HepG2 (cell line): ENCODE results near the gene IVD. TPM values are rescaled to one million over a fixed set of nuclear protein-coding genes. Genes with fewer than 3 reads are reported as not detected.

Source experiments
- ARNTL ChIP-seq: sonication (generic); formaldehyde crosslinking; IDR thresholded peaks from 2 replicates; pipeline ENCODE4 v1.4.0; 2020; ENCODE audit warnings: mild to moderate bottlenecking, missing genetic modification reagents
- ASH2L ChIP-seq: fragments of 300-600, 200-600 bp; sonication (generic); IDR thresholded peaks from 2 replicates; pipeline ENCODE4 v1.7.0; 2017; ENCODE audit warnings: low read depth, mild to moderate bottlenecking, moderate library complexity, mixed read lengths, low read length; ENCODE audit not compliant: insufficient read length
- BRCA1 ChIP-seq: sonication (generic); formaldehyde crosslinking; IDR thresholded peaks from 2 replicates; pipeline ENCODE4 v1.4.0; 2020; ENCODE audit warnings: missing genetic modification reagents
- CEBPG ChIP-seq: IDR thresholded peaks from 2 replicates; pipeline ENCODE4 v1.6.1; 2016
- DPF2 ChIP-seq: sonication (generic); formaldehyde crosslinking; IDR thresholded peaks from 2 replicates; pipeline ENCODE4 v1.4.0; 2020; ENCODE audit warnings: mild to moderate bottlenecking, low read depth, missing genetic modification reagents, borderline replicate concordance
- FOXK2 ChIP-seq: fragments of 450-650 bp; IDR thresholded peaks from 2 replicates; pipeline ENCODE4 v1.6.1; 2016
- GTF2F1 ChIP-seq: fragments of 150-350 bp; IDR thresholded peaks from 2 replicates; pipeline ENCODE4 v1.6.1; 2014; ENCODE audit warnings: low read length
- HES4 ChIP-seq: sonication (generic); formaldehyde crosslinking; IDR thresholded peaks from 2 replicates; pipeline ENCODE4 v1.9.0; 2021; ENCODE audit warnings: mild to moderate bottlenecking, missing genetic modification reagents, borderline replicate concordance
- LCORL ChIP-seq, 2 experiments: fragments of 450-650 bp in 1 of 2; sonication (generic) in 1 of 2; formaldehyde crosslinking in 1 of 2; IDR thresholded peaks; 2 replicates each; pipeline versions ENCODE4 v1.5.0 to v1.6.1; 2017 to 2020; ENCODE audit warnings: antibody characterized with exemption in 1 of 2, missing genetic modification reagents in 1 of 2
- MAZ ChIP-seq, 2 experiments: sonication (generic) in 1 of 2; formaldehyde crosslinking in 1 of 2; IDR thresholded peaks; 2 replicates each; pipeline versions ENCODE4 v1.5.0 to v1.6.1; 2012 to 2020; ENCODE audit warnings: low read depth in 2 of 2, mild to moderate bottlenecking in 2 of 2, borderline replicate concordance in 1 of 2, improper control_type of control experiment in 1 of 2, low read length in 1 of 2, missing genetic modification reagents in 1 of 2, moderate library complexity in 1 of 2
- SMAD3 ChIP-seq: sonication (generic); formaldehyde crosslinking; IDR thresholded peaks from 2 replicates; pipeline ENCODE4 v1.4.0; 2020; ENCODE audit warnings: missing genetic modification reagents
- SRY ChIP-seq: sonication (generic); formaldehyde crosslinking; IDR thresholded peaks from 2 replicates; pipeline ENCODE4 v1.8.0; 2022; ENCODE audit warnings: mild to moderate bottlenecking, missing genetic modification reagents
- ZNF138 ChIP-seq: sonication (generic); formaldehyde crosslinking; IDR thresholded peaks from 2 replicates; pipeline ENCODE4 v1.5.0; 2020; ENCODE audit warnings: mild to moderate bottlenecking, low read depth, missing genetic modification reagents
- ZNF282 ChIP-seq: fragments of 450-650 bp; IDR thresholded peaks from 2 replicates; pipeline ENCODE4 v1.6.1; 2018; ENCODE audit not compliant: partially characterized antibody
- ZNF333 ChIP-seq: sonication (generic); formaldehyde crosslinking; IDR thresholded peaks from 2 replicates; pipeline ENCODE4 v1.4.0; 2020; ENCODE audit warnings: mild to moderate bottlenecking, missing genetic modification reagents, borderline replicate concordance
- ZNF441 ChIP-seq: sonication (generic); formaldehyde crosslinking; IDR thresholded peaks from 2 replicates; pipeline ENCODE4 v1.7.0; 2021; ENCODE audit warnings: missing genetic modification reagents, borderline replicate concordance
- ZNF607 ChIP-seq: sonication (generic); formaldehyde crosslinking; IDR thresholded peaks from 2 replicates; pipeline ENCODE4 v1.5.1; 2020; ENCODE audit warnings: missing genetic modification reagents, mild to moderate bottlenecking, borderline replicate concordance
- ZSCAN20 ChIP-seq: sonication (generic); formaldehyde crosslinking; IDR thresholded peaks from 2 replicates; pipeline ENCODE4 v1.4.0; 2020; ENCODE audit warnings: missing genetic modification reagents, mild to moderate bottlenecking, borderline replicate concordance
- polyA plus RNA-seq, 8 experiments: library from polyadenylated mRNA; depleted of rRNA in 3 of 8; stranded (reverse) in 7 of 8; unstranded in 1 of 8; fragments of >200 nt; fragmentation: Illumina TruSeq in 4 of 8; extraction: Trizol in 4 of 8; gene quantifications; 2 replicates each; pipeline versions ENCODE4 v1.2.1 to v1.2.3, GENCODE V29; 2011 to 2016; ENCODE audit warnings: low read depth in 4 of 8, missing spikeins in 1 of 8, mixed read lengths in 1 of 8; ENCODE audit not compliant: insufficient read depth in 1 of 8
- total RNA-seq, 5 experiments: library from RNA; depleted of rRNA; stranded (reverse); fragments of >200 nt; fragmentation: Illumina TruSeq; extraction: Trizol; gene quantifications; 2 replicates each; pipeline ENCODE4 v1.2.3, GENCODE V29; 2016; ENCODE audit warnings: low read depth in 1 of 5
- TF ChIP-seq, protein P1 (sequence below): sonication (generic); formaldehyde crosslinking; IDR thresholded peaks from 2 replicates; pipeline ENCODE4 v1.4.0; 2020; ENCODE audit warnings: mild to moderate bottlenecking, missing genetic modification reagents
- TF ChIP-seq, protein P2 (sequence below): sonication (generic); formaldehyde crosslinking; IDR thresholded peaks from 2 replicates; pipeline ENCODE4 v1.4.0; 2020; ENCODE audit warnings: mild to moderate bottlenecking, missing genetic modification reagents, borderline replicate concordance
- TF ChIP-seq, protein P3 (sequence below): sonication (generic); formaldehyde crosslinking; IDR thresholded peaks from 2 replicates; pipeline ENCODE4 v1.8.0; 2022; ENCODE audit warnings: mild to moderate bottlenecking, missing genetic modification reagents; ENCODE audit not compliant: insufficient replicate concordance
- TF ChIP-seq, protein P4 (sequence below): sonication (generic); formaldehyde crosslinking; IDR thresholded peaks from 2 replicates; pipeline ENCODE4 v1.8.0; 2022; ENCODE audit warnings: missing genetic modification reagents, mild to moderate bottlenecking, inconsistent platforms, borderline replicate concordance

Gene IVD
- total and polyA plus RNA-seq, 2 of the 13 experiments (the other 11 are each of a cell fraction or from before 2014, with no cell fraction given): 48.0 to 53.9 TPM

DNA sequence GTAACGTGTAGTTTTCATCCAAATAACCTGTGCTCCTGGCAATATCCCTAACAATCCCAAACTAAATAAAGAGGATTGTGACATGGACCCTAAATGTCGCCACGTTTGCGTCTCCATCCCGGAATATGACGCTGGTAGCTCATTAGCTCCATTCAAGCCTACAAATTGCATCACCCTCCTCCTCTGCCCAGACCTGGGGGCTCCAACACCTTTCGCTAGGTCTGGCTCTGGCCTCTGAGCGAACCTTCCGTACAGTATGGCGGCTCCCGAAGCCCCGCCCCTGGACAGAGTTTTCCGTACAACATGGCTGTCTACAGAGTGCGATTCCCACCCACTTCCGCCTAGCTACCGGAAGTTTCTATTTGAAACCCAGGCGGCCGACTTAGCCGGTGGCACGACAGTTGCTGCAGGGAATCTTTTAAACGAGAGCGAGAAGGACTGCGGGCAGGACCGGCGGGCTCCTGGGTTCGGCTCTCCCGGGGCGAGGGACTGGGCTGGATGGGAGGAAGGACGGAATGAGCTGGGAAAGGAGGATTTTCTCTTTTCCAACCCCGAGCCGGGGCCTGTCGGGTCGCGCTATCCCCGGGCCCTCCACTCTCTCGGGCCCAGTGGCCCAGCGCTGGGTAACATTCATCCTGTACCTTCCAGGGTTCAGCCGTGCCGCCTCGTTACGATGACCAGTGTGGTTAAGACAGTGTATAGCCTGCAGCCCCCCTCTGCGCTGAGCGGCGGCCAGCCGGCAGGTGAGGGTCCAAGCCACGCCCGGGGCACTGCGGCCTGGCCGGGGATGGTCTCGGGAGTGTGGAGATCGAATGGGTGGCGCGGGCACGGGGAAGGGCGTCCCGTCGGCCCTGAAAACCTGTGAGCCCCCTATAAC, 22.8 kb upstream of the IVD start, which contains the start of gene KNSTRN (continued):
- peak; percentile 54; the same call in 1 of the 2 replicates for TF ChIP-seq ARNTL
- no peak for TF ChIP-seq GTF2F1
- no peak for TF ChIP-seq MAZ (IDR thresholded peaks at IDR 0.05; ENCODE audit: borderline replicate concordance, low read depth, low read length)
- TF ChIP-seq MAZ (CRISPR knock-in tag; IDR thresholded peaks at IDR 0.05; ENCODE audit: low read depth): peak; percentile 79; the same call in 1 of the 2 replicates
- TF ChIP-seq BRCA1 (CRISPR knock-in tag): no peak
- TF ChIP-seq, protein P1, sequence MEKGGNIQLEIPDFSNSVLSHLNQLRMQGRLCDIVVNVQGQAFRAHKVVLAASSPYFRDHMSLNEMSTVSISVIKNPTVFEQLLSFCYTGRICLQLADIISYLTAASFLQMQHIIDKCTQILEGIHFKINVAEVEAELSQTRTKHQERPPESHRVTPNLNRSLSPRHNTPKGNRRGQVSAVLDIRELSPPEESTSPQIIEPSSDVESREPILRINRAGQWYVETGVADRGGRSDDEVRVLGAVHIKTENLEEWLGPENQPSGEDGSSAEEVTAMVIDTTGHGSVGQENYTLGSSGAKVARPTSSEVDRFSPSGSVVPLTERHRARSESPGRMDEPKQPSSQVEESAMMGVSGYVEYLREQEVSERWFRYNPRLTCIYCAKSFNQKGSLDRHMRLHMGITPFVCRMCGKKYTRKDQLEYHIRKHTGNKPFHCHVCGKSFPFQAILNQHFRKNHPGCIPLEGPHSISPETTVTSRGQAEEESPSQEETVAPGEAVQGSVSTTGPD (CRISPR knock-in tag): 0 out of 2 replicates have a peak, but pooled peaks have one; percentile 28
- TF ChIP-seq ZNF282: no peak
- 0 out of 2 replicates have a peak, but pooled peaks have one; percentile 12 for TF ChIP-seq FOXK2
- no peak for TF ChIP-seq LCORL (IDR thresholded peaks at IDR 0.05)
- TF ChIP-seq LCORL (CRISPR knock-in tag; IDR thresholded peaks at IDR 0.05): no peak
- no peak; the same call in 1 of the 2 replicates for TF ChIP-seq ZNF333 (CRISPR knock-in tag)
- peak; percentile 25; the same call in 1 of the 2 replicates for TF ChIP-seq SMAD3
- TF ChIP-seq SRY: peak; percentile 44; the same call in 1 of the 2 replicates
- TF ChIP-seq ZNF138 (CRISPR knock-in tag): no peak
- TF ChIP-seq ZNF441 (CRISPR knock-in tag): no peak
- TF ChIP-seq, protein P2, sequence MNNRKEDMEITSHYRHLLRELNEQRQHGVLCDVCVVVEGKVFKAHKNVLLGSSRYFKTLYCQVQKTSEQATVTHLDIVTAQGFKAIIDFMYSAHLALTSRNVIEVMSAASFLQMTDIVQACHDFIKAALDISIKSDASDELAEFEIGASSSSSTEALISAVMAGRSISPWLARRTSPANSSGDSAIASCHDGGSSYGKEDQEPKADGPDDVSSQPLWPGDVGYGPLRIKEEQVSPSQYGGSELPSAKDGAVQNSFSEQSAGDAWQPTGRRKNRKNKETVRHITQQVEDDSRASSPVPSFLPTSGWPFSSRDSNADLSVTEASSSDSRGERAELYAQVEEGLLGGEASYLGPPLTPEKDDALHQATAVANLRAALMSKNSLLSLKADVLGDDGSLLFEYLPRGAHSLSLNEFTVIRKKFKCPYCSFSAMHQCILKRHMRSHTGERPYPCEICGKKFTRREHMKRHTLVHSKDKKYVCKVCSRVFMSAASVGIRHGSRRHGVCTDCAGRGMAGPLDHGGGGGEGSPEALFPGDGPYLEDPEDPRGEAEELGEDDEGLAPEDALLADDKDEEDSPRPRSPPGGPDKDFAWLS: no peak
- TF ChIP-seq, protein P3, sequence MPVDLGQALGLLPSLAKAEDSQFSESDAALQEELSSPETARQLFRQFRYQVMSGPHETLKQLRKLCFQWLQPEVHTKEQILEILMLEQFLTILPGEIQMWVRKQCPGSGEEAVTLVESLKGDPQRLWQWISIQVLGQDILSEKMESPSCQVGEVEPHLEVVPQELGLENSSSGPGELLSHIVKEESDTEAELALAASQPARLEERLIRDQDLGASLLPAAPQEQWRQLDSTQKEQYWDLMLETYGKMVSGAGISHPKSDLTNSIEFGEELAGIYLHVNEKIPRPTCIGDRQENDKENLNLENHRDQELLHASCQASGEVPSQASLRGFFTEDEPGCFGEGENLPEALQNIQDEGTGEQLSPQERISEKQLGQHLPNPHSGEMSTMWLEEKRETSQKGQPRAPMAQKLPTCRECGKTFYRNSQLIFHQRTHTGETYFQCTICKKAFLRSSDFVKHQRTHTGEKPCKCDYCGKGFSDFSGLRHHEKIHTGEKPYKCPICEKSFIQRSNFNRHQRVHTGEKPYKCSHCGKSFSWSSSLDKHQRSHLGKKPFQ: peak; percentile 72
- peak; percentile 50; the same call in 1 of the 2 replicates for TF ChIP-seq ZSCAN20 (CRISPR knock-in tag)
- TF ChIP-seq ASH2L: peak; percentile 86
- TF ChIP-seq HES4 (CRISPR knock-in tag): no peak
- TF ChIP-seq DPF2: no peak
- TF ChIP-seq ZNF607 (CRISPR knock-in tag): peak; percentile 60; the same call in 1 of the 2 replicates
- TF ChIP-seq, protein P4, sequence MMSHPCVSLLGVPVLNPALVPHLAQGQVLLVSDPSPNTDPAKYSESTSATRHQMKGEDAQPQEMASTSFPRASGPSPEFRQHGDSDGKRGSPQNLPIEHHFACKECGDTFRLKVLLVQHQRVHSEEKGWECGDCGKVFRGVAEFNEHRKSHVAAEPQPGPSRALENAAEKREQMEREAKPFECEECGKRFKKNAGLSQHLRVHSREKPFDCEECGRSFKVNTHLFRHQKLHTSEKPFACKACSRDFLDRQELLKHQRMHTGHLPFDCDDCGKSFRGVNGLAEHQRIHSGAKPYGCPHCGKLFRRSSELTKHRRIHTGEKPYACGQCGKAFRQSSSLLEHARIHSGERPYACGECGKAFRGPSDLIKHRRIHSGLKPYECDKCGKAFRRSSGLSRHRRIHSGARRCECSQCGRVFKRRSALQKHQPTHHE (CRISPR knock-in tag): no peak
- TF ChIP-seq CEBPG: peak; percentile 76
